GM12875 (cell line): ENCODE data around the gene PIP4K2A.

ENCODE experiments used
- H3K4me3 ChIP-seq: one replicate; pipeline ENCODE4 v1.5.1; 2011; ENCODE audit warnings: low read depth, low read length, control low read depth
- CTCF ChIP-seq: IDR thresholded peaks from 2 replicates; pipeline ENCODE4 v1.5.1; 2011; ENCODE audit warnings: low read depth, mild to moderate bottlenecking, control low read depth, inconsistent platforms, low read length, moderate library complexity, borderline replicate concordance; ENCODE audit not compliant: insufficient read depth

PIP4K2A gene

GRCh38 chr10:22561909-22562308, 152.5 kb downstream of the PIP4K2A start:
- TF ChIP-seq CTCF: no peak
- H3K4me3 ChIP-seq: no peak overlapping the region

GRCh38 chr10:22560913-22561239, 153.5 kb downstream of the PIP4K2A start:
- H3K4me3 ChIP-seq: no peak overlapping the region
- no peak for TF ChIP-seq CTCF

- no peak for TF ChIP-seq CTCF
- no peak overlapping the region for H3K4me3 ChIP-seq
Measured at GRCh38 chr10:22560096-22560912, 154.1 kb downstream of the PIP4K2A start.

GRCh38 chr10:22557321-22557720, 157.1 kb downstream of the PIP4K2A start:
- no peak for TF ChIP-seq CTCF
- no peak overlapping the region for H3K4me3 ChIP-seq

GRCh38 chr10:22556774-22557173, 157.6 kb downstream of the PIP4K2A start:
- no peak overlapping the region for H3K4me3 ChIP-seq
- TF ChIP-seq CTCF: no peak

GRCh38 chr10:22554461-22555182, 159.8 kb downstream of the PIP4K2A start:
- no peak overlapping the region for H3K4me3 ChIP-seq
- TF ChIP-seq CTCF: no peak
